Neural cell (in vitro differentiated cells): ENCODE data around the gene CCSER2.

Experiments
- CTCF ChIP-seq: fragments of 450-650 bp; IDR thresholded peaks from 2 replicates; pipeline ENCODE4 v1.5.1; 2014; ENCODE audit warnings: antibody characterized with exemption, mild to moderate bottlenecking, moderate library complexity; ENCODE audit not compliant: poor library complexity, severe bottlenecking
- EP300 ChIP-seq: fragments of 450-650 bp; conservative IDR thresholded peaks from 2 replicates; pipeline ENCODE4 v1.6.1; 2014; ENCODE audit warnings: antibody characterized with exemption, mild to moderate bottlenecking, moderate library complexity; ENCODE audit not compliant: poor library complexity, severe bottlenecking
- EZH2 ChIP-seq: fragments of 200-600, 300-800 bp; shearing (Covaris generic), sonication (generic); IDR thresholded peaks from 2 replicates; pipeline ENCODE4 v1.6.1; 2014; ENCODE audit warnings: antibody characterized with exemption, low read length, borderline replicate concordance, mild to moderate bottlenecking; ENCODE audit not compliant: insufficient read depth, poor library complexity, severe bottlenecking
- MXI1 ChIP-seq: fragments of 450-650 bp; conservative IDR thresholded peaks from 2 replicates; pipeline ENCODE4 v1.6.1; 2014; ENCODE audit warnings: antibody characterized with exemption, mild to moderate bottlenecking; ENCODE audit not compliant: poor library complexity, severe bottlenecking
- POLR2AphosphoS5 ChIP-seq: IDR thresholded peaks from 2 replicates; pipeline ENCODE4 v1.6.1; 2012
- RAD21 ChIP-seq: fragments of 450-650 bp; conservative IDR thresholded peaks from 2 replicates; pipeline ENCODE4 v1.6.1; 2014; ENCODE audit warnings: antibody characterized with exemption, mild to moderate bottlenecking, moderate library complexity
- SMC3 ChIP-seq: fragments of 450-650 bp; conservative IDR thresholded peaks from 2 replicates; pipeline ENCODE4 v1.6.1; 2014; ENCODE audit warnings: antibody characterized with exemption, mild to moderate bottlenecking, moderate library complexity; ENCODE audit not compliant: poor library complexity
- TAF1 ChIP-seq: IDR thresholded peaks from 2 replicates; pipeline ENCODE4 v1.6.1; 2012; ENCODE audit warnings: low read depth
- TF ChIP-seq, protein P1 (sequence below): IDR thresholded peaks from 2 replicates; pipeline ENCODE4 v1.6.1; 2012; ENCODE audit warnings: borderline replicate concordance

DNA sequence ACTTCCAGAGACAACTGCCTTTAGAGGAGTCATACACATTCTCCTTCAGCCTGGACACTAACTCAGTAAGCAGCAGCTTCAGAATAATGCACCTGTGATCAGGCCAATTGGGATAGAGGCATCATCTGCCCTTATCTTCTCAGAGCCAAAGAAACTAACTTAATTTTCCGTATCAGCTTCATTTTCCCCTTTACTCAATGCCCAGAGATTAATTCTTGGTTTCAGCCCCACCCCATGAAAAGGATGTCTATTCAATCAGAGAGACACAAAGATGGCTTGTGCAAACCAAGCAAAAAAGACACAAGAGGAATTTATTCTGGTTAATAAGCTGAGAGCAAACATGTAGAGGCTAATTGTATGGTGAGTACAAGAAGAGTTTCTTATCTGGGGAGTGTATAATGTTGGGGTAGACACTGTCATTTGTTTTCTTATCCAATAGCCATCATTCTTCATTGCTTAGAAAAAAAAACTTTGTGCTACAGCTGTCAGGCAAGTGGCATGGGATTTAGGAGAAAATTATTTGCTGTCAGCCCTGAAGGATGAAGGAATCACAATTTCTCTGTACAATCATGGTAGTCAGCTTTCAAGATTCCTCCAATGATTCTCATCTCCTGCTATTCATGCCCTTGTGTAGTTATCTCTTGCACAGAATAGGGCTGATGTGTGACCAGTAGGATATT lies 38.7 kb upstream of the CCSER2 start:
- TF ChIP-seq CTCF (no peak), EP300 (peak; percentile 81), POLR2AphosphoS5 (no peak), EZH2 (no peak), SMC3 (no peak), RAD21 (no peak), TAF1 (no peak), MXI1 (no peak)
- TF ChIP-seq, protein P1, sequence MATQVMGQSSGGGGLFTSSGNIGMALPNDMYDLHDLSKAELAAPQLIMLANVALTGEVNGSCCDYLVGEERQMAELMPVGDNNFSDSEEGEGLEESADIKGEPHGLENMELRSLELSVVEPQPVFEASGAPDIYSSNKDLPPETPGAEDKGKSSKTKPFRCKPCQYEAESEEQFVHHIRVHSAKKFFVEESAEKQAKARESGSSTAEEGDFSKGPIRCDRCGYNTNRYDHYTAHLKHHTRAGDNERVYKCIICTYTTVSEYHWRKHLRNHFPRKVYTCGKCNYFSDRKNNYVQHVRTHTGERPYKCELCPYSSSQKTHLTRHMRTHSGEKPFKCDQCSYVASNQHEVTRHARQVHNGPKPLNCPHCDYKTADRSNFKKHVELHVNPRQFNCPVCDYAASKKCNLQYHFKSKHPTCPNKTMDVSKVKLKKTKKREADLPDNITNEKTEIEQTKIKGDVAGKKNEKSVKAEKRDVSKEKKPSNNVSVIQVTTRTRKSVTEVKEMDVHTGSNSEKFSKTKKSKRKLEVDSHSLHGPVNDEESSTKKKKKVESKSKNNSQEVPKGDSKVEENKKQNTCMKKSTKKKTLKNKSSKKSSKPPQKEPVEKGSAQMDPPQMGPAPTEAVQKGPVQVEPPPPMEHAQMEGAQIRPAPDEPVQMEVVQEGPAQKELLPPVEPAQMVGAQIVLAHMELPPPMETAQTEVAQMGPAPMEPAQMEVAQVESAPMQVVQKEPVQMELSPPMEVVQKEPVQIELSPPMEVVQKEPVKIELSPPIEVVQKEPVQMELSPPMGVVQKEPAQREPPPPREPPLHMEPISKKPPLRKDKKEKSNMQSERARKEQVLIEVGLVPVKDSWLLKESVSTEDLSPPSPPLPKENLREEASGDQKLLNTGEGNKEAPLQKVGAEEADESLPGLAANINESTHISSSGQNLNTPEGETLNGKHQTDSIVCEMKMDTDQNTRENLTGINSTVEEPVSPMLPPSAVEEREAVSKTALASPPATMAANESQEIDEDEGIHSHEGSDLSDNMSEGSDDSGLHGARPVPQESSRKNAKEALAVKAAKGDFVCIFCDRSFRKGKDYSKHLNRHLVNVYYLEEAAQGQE = no peak
